Measurements from ENCODE around the gene BRMS1.
"Not testable (repeated sequence)": the region's sequence is repeated elsewhere in the genome, so short reads cannot be mapped to it uniquely, and the experiment has no call there.

Gene BRMS1

DNA sequence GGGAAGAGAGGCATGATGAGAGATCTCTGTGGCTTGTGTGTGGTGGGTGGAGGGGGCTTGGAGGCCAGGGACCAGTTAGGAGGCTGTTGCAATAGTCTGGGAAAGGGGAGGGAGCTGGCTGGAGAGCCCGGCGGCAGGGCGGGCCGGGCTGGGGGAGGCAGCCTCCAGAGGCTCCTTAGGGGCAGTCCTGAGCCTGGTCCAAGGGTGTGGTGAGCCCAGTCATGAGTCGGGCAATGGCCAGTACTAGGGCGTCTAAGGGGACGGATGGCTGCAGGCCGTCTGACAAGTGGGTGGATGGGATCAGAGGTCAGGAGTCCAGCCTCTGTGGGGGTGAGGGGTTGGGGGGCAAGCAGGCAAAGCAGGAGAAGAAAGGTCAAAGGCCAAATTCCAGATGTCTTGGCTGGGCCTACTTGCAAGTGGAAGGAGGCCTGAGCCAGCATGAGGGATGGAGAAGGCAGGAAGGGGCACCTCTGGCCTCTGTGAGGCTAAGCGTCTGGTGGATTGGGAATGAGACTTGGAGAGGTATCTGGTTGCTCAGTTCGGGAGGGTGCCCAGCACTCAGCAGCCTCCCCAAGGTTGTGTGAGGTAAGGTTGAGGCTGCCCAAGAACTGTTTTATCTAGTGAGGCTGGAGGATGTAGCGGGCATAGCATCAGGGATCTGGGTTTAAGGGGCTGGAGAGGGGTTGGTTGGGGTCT lies 22.0 kb downstream of the BRMS1 start:
- DNase-seq (ENCODE audit: low read depth): no peak

DNA sequence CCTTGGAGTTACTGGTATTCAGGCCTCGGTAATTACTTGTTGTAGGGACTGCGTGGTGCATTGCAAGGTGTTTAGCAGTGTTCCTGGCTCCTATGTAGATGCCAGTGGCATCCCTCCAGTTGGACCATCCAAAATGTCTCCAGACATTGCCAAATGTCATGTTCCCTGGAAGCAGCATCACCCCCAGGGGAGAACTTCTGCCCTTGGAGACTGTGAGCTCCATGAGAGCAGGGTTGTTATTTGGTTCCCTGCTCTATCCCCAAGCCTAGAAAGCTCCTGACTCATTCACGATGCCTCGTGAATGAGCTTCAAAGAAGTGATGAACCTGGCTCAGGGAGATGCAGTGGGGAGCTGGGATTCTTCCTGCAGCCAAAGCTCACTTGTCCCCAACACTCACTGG lies 23.3 kb downstream of the BRMS1 start:
- no peak for DNase-seq (ENCODE audit: low read depth)

DNA sequence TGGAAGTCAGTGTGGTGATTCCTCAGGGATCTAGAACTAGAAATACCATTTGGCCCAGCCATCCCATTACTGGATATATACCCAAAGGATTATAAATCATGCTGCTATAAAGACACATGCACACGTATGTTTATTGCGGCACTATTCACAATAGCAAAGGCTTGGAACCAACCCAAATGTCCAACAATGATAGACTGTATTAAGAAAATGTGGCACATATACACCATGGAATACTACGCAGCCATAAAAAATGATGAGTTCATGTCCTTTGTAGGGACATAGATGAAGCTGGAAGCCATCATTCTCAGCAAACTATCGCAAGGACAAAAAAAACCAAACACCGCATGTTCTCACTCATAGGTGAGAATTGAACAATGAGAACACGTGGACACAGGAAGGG lies 24.2 kb downstream of the BRMS1 start:
- DNase-seq (ENCODE audit: low read depth): not testable (repeated sequence)

DNA sequence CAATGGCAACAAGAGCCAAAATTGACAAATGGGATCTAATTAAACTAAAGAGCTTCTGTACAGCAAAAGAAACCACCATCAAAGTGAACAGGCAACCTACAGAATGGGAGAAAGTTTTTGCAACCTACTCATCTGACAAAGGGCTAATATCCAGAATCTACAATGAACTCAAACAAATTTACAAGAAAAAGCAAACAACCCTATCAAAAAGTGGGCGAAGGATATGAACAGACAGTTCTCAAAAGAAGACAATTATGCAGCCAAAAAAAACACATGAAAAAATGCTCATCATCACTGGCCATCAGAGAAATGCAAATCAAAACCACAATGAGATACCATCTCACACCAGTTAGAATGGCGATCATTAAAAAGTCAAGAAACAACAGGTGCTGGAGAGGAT lies 24.6 kb downstream of the BRMS1 start:
- DNase-seq (ENCODE audit: low read depth): not testable (repeated sequence)

DNA sequence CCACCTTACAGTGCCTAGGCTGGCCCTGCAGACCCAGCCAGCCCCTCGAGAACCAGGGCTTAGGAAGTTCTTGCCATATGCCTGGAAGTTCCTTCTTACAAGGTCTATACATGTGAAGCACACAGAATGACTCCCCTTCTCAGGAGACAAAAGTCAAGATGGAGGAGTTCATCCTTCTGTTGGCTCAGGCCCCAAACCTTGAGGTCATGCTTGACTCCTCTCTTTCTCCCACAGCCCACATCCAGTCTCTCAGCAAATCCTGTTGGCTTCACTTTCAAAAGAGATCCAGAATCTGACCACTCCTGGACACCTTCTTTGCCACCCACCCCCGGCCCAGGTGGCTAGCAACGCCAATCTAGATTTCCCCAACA lies 26.3 kb downstream of the BRMS1 start:
- no peak for DNase-seq (ENCODE audit: low read depth)

DNA sequence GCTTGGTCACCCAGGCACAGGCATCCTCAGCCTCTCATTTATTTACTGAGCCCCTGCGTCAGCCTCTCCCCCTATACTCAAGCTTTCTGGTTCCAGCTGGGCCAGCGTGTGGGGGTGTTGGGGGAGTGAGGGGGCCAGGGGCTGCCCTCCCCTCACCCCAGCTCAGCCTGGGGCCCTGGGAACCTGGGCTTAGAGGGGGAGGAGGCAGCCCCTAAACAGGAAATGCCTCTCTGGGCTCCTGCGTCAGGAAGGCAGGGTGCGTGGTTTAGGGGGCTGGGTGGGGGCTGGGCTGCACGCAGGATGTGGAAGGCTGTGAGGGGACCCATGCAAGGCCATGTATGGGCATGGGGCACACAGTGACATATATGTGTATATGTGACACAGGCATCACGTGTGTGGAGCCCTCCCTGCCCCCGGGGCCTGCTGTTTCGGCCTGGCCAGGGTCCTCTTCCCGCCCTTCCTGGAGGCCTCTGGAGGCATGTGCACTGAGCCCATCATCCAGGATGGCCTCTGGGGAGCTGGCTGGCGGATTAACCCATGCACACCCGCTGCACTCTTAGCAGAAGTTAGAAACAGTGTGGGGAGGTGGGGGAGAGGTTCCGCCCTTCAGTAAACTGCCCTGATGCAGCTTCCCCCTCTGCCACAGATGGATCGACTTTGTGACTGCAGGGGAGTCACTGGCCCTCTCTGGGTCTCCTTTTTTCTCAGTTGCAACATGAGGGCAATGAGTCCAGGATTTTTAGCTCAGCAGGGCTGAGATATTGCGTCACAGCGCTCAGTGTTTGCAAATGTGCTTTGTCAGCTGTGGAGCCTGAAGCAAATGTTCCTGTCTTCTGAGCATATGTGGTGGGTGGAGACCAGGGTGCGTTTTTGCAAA lies 26.9 kb downstream of the BRMS1 start:
- peak; percentile 29 for DNase-seq (ENCODE audit: low read depth)

DNA sequence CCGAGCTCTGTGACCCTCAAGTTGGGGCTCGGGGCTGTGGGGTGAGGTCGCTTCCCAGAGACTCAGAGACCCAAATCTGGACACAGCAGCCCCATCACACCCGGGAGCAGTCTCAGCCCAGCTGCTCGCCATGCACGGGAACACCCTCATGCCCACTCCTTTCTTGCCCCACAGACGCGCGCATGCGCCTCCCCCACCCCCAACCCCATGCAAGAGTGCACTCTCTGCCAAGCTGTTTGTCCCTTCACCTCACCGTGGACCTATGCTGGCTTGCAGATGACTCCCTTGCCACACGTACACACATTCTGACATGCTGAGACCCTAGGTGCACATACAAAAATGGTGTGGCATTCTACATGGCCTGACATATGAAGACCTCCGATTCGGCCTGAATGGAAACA lies 27.6 kb downstream of the BRMS1 start:
- no peak for DNase-seq (ENCODE audit: low read depth)

DNA sequence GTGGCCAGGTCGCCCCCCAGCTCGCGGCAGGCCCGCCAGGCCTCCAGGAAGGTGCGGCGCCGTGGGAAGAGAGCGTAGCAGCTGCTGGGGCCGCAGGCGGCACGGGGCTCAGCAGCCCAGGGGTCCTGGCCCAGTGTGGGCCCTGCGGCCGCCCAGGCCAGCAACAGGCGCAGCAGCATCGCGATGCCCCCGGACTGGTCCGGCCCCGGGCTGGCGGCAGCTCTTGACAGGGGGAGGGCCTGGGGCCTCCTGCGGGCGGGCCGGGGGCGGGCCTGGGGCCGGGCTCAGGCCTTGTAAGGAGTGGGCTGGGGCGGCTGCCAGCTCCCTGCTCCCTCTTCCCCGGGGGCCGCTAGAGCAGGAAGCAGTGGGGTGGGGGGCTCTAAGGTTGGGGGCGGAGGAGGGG lies 28.1 kb downstream of the BRMS1 start, which contains the start of gene CD248:
Gene CD248 (minus strand): TSS at position 196 of the 403 bp plus-strand sequence. CDS start 17 bp downstream, at position 179.
- DNase-seq (ENCODE audit: low read depth): no peak

DNA sequence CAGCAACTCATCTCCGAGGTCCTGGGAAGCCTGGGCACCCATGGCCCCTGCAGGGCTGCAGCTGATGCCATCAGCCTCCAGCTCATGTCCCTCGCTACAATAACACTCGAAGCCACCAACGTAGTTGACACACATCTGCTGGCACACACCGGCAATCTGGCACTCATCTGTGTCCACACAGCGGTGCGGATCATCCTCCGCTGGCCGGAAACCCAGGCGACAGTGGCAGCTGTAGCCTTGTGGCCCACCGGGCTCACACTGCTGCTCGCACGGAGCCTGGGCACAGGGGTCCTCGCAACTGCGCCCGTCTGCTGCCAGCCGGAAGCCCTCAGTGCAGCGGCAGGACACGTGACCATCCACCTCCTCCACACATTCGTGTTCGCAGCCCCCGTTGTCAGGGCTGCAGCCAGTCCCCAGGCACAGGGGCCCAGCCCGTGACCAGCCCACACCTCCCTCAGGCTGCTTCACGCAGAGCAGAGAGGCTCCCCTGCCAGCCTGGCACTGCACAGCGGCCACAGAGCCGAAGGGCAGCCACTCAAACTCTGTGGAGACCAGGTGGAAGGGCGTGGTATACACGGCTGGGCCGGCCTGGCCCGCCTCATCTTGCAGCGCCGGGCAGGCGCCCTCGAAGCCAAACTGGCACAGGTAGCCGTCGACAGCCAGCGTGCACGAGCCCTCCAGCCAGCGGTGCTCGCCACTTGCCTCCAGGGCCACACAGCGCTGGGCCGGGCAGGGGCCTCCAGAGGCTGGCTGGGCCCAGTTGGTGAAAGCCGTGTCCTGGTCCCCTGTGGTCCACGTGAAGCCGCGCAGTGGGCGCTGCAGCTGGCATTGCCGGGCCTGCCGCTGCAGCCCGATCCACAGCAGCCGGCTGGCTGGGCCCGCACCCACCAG lies 28.7 kb downstream of the BRMS1 start:
- DNase-seq (ENCODE audit: low read depth): no peak

DNA sequence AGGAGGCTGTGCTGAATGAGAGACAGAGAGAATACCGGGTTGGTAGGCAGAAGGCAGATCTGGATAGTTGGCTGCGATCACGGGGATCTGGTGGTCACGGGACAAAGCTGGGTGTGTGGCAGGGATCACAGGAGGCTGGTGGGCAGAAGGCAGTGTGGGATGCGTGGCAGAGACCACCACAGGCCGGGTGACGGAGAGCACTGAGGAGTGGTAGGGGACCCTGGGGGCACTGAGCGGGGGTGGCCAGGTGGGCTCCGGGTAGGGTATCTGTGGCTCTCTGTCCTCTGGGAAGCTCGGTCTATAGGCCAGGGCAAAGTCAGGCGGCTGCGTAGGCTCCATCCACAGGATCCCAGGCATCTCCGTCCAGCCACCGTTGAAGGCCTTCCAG lies 29.4 kb downstream of the BRMS1 start:
- DNase-seq (ENCODE audit: low read depth): no peak

DNA sequence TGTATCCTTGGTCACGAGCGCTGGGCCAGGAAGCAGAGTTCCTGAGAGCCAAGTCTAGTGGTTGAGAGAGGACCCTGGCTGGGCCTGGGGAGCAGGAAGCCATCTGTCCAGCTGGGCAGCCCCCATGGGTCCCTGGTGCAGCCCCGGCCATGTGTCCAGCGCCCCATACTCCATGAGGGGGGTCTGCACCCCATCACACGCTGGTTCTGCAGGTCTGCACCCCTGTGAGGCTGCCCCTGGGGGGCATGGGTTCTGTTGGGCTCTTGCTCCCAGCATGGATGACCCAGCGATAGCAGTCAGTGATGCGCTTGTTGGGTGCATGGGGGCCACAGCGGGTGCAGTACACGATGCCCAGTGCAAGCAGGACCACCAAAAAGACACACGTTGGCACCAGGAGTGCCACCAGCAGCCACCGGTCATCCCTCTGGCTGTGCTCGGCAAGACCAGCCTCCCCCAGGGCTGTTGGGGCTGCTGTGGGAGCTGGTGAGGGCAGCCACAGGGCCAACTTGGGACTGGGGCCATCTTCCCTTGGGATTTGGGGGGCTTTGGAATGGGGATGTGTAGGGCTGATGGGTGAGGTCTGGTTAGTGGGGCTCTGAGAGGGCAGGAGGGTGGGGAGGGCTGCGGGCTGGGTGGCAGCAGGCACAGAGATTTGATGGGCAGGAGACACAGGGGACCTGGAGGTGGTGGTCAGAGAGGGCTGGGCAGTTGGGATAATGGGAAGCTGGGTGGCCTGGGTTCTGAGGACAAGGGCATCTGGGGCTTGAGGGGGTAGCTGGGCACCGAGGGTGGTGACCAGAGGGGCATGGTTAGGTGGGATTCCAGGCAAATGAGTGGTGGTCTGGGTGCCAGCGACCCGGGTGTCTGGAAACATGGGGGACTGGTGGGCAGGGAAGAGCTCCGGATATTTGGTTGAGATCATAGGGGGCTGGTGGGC lies 30.1 kb downstream of the BRMS1 start:
- no peak for DNase-seq (ENCODE audit: low read depth)

DNA sequence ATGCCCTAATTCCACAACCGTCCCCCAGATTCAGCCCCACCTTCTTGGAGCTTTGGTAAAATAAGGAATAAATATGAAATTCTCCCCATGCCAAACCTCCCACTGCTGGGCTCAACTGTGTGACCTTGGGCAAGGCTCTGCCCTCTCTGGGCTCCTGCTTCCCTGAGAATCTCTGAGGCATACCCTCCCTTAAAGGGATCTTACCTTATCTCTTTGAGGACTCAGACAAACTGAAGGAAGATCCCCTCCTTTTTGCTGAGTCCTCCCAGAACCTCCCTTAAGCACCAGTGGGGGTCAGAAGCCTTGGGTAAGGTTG lies 30.8 kb downstream of the BRMS1 start:
- no peak for DNase-seq (ENCODE audit: low read depth)

DNA sequence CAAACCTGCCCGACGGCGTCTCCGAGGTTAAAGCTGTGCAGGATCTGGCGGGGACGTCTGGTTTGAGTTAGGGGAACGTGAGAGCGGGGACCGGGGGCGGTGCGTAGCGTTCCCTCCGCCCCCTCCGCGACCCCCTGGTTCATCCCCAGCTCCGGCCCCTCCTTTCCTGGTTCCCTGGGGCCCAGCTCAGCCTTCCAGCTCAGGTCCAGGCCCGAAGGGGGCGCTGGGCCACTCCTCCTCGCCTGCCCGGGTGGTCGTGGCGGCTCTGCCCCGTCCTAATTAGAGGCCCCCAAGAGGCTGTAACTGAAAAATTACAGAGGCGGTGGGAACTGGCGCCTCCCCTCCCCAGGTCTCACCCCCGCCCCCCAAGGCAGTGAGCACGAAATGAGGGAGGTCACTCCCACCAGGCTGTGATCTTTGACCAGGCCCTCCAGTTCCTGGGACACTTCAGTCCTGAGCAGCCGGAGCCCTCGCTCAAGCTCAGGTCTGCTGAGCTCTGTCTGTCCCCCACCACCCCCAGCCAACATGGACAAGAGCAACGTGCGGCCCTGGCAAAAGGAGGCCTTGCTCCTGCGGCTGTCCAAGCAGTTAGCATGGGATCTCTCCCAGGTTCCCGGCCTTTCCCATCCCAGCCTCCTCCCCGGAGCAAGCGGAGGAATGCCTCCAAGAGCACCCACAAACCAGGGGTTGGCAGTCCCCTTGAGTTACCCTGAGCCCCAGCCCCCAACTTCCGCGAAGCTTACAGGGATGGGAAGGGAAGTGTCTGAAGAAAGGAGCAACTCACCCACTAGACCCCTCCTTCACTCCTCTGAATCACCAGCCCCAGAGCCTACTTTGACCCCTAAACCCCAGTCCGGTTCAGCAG lies 31.4 kb downstream of the BRMS1 start:
- no peak for DNase-seq (ENCODE audit: low read depth)

DNA sequence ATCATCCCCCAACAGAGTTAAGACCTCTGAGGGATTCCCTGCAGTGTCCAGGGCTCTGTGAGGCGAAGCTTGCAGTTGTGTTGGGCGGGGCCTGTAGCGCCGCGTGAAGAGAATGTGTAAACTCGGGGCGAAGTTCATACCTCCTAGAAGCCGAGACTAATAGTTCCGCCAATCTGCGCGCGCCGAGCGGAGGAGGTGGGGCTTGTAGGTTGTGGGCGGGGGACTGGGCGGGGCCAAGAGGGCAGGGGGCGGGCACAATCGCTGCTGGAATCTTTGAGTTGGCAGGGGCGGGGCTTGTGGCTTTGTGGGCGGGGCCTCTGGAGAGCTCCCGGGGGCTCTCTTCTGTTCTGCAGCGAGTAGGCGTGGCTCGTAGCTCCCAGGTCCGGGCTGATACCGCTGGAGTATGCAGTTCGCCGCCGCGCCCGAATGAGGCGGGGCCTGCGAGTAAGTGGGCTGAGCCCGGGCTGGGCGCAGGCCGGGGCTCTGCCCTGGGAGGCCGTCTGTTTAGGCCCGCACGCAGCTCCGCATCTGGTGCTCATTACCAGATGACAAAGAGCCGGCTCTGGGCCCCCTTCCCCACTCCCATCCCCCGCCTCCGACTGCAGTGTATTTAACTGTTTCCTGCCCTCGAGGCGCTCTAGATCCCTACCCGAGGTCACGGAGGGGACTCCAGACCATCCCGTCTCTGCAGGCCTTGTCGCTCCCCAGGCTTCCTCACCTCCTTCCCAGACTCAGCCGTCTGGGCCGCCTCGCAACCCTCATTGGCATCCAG lies 32.2 kb downstream of the BRMS1 start:
- DNase-seq (ENCODE audit: low read depth): peak; percentile 93

DNA sequence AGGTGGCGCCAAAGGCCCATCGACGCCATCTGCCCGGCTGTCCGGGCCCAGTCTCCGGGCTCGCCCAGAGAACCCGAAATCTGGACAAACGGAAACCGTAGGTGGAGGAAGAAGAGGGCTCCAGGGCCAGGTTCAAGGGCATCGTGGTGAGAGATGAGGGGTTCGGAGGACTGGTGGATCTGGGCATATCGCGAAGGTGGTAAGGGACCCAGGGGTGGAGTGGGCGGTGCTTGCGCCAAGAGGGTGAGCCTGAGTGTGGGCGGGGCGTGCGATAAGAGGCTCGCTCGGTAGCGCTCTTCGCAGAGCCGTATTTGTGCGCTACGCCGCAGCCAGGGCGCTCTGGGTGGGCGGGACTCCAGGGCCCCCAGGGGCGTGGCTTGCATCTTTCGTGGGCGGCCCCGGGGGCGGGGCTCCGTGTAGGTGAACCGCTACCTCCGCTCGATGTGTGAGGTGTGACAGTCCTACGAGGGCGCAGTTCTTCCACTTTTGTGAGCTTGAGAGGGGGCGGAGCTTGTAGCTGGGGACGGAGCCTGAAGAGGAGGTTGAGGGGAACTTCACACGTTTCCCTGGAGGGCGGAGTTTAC lies 32.8 kb downstream of the BRMS1 start:
- peak; percentile 99 for DNase-seq (ENCODE audit: low read depth)

DNA sequence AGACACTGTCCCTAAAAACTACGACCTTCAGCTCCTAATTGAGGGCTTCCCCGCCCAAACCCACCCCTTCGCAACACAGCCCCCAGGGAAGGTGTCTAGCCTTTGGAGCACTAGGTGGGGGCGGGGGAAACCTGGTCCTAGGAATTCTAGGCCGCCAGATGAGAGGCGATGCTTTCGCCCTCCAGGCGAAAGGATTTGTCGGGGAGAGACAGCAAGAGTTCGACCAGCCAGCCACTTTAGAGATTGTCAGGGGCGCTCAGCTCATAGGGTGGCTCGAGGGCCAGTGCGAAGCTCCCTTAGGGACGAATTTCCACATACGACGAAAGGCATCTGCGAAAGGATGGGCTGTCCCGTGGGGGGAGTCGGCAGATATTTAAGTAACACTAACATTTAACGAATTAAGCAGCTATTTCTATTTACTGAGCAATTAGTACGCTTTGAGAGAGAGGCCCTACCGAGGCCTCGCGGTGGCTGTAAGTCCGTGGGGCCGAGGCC lies 33.4 kb downstream of the BRMS1 start:
- DNase-seq (ENCODE audit: low read depth): no peak

DNA sequence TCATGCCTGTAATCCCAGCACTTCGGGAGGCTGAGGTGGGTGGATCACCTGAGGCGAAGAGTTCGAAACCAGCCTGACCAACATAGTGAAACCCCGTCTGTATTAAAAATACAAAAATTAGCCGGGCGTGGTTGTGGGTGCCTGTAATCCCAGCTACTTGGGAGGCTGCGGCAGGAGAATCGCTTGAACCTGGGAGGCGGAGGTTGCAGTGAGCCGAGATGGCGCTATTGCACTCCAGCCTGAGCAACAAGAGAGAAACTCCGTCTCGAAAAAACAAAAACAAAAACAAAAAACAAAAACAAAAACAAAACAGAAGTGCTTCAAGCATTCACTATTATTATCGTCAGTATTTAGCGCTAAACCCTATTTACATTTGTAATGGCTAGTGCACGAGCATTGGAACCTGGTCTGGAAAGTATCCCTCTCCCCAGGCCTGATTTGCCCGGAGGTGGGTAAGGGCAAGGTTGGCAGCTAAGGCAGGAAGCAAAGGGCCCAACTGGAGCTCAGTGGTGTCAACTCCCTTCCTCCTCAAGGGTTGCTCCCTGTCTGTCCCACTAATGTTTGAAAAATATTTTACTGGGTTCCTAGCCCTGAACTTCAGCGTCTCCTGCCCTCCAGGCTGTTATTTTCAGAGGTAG lies 34.0 kb downstream of the BRMS1 start:
- DNase-seq (ENCODE audit: low read depth): not testable (repeated sequence)

DNA sequence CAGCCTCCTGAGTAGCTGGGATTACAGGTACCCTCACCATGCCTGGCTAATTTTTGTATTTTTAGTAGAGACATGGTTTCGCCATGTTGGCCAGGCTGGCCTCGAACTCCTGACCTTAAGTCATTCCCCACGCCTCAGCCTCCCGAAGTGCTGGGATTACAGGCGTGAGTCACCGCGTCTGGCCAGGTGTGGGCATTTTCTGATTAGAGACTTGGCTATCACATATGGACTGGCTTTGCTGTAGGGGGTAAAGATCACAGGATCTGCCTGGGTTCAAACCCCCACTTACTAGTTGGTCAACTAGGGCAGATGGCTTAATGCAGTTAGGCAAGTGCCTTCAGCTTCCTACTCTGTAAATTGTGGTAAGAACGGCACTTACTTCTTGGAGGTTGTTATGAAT lies 34.6 kb downstream of the BRMS1 start:
- DNase-seq (ENCODE audit: low read depth): no peak

DNA sequence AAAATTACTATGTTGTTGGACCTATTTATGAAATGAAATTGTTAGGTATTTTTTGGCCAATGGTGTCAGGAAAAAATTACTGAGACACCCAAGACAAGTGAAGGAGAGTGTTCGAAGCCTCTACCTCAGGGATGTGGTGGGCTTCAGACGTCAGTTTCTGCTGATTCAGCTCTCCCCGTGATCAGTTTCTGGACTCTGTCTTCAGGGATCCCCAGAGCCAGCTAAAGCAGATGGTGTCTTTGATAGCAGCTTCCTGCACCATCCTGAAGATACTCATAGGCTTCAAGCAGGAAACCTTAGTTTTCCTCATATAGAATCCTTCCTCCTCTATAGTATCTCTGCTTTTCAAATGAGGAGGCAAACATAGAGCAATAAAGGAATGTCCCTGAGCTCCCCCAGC lies 35.4 kb downstream of the BRMS1 start:
- no peak for DNase-seq (ENCODE audit: low read depth)
